OCI-LY3 (cell line): ENCODE measurements around the gene CA10.

ENCODE experiments used
- H2AFZ ChIP-seq: fragments of 200-600, 300-600 bp; shearing (Covaris generic); 2 replicates; pipeline ENCODE4 v1.6.0; 2014; ENCODE audit warnings: antibody characterized with exemption, low read depth, low read length
- H3K27ac ChIP-seq: fragments of 200-600, 300-600 bp; sonication (generic); 2 replicates; pipeline ENCODE4 v1.5.1; 2014; ENCODE audit warnings: mild to moderate bottlenecking, low read length, moderate library complexity, mixed read lengths
- H3K27me3 ChIP-seq: fragments of 200-600, 300-600 bp; sonication (generic); 2 replicates; pipeline ENCODE4 v1.6.1; 2014; ENCODE audit warnings: low read depth, low read length, mixed read lengths
- H3K36me3 ChIP-seq: fragments of 200-600, 300-600 bp; sonication (generic); replicated peaks from 2 replicates; pipeline ENCODE3; 2014; ENCODE audit warnings: low read depth, low read length, mixed read lengths
- H3K4me1 ChIP-seq: fragments of 300-600, 200-600 bp; sonication (generic); 2 replicates; pipeline ENCODE4 v1.6.1; 2014; ENCODE audit warnings: low read length, mixed read lengths
- H3K4me2 ChIP-seq: fragments of 200-600, 300-600 bp; sonication (generic); 2 replicates; pipeline ENCODE4 v1.6.1; 2014; ENCODE audit warnings: low read length, mixed read lengths
- H3K4me3 ChIP-seq: fragments of 300-600, 200-600 bp; sonication (generic); 2 replicates; pipeline ENCODE4 v1.5.1; 2014; ENCODE audit warnings: antibody characterized with exemption, mild to moderate bottlenecking, low read length, moderate library complexity
- H3K79me2 ChIP-seq: fragments of 300-600, 200-600 bp; shearing (Covaris generic); 2 replicates; pipeline ENCODE4 v1.6.1; 2014; ENCODE audit warnings: mild to moderate bottlenecking, low read length, mixed read lengths
- H3K9ac ChIP-seq: fragments of 300-600, 200-600 bp; shearing (Covaris generic); 2 replicates; pipeline ENCODE4 v1.6.0; 2014; ENCODE audit warnings: mild to moderate bottlenecking, low read length, moderate library complexity
- H3K9me3 ChIP-seq: fragments of 200-600, 300-600 bp; shearing (Covaris generic); 2 replicates; pipeline ENCODE4 v1.6.1; 2014; ENCODE audit warnings: low read length, mixed read lengths; ENCODE audit not compliant: insufficient read depth
- H4K20me1 ChIP-seq: fragments of 200-600, 300-600 bp; sonication (generic); 2 replicates; pipeline ENCODE4 v1.6.1; 2016; ENCODE audit warnings: low read length, mixed read lengths; ENCODE audit not compliant: insufficient read depth
- CTCF ChIP-seq: fragments of 200-600, 300-600 bp; sonication (generic); IDR thresholded peaks from 2 replicates; pipeline ENCODE4 v1.5.1; 2014; ENCODE audit warnings: antibody characterized with exemption, low read length, low read depth
- EZH2phosphoT487 ChIP-seq: fragments of 200-600 bp; shearing (Covaris generic); IDR thresholded peaks from 2 replicates; pipeline ENCODE4 v1.6.1; 2018; ENCODE audit warnings: antibody characterized with exemption, mixed run types, low read depth

The CA10 gene

GRCh38 chr17:51647067-51647466, 511.4 kb downstream of the CA10 start:
- no peak overlapping the region for H3K9ac ChIP-seq
- H2AFZ ChIP-seq, result no peak overlapping the region
- no peak overlapping the region for H3K4me2 ChIP-seq
- H3K9me3 ChIP-seq, result no peaks in the 10 kb centered on the region
- no peak overlapping the region for H3K4me3 ChIP-seq
- no peaks in the 10 kb centered on the region for H4K20me1 ChIP-seq
- no peak overlapping the region for H3K27ac ChIP-seq
- no peaks in the 10 kb centered on the region for H3K4me1 ChIP-seq
- no peaks in the 10 kb centered on the region for H3K79me2 ChIP-seq
- H3K27me3 ChIP-seq, result peaks cover 29% of the 10 kb centered on the region
- no peak for TF ChIP-seq EZH2phosphoT487
- TF ChIP-seq CTCF, result no peak
- H3K36me3 ChIP-seq, result no peaks in the 10 kb centered on the region

GRCh38 chr17:51646539-51646938, 512.0 kb downstream of the CA10 start:
- Histone ChIP-seq H3K4me2 (no peak overlapping the region), H3K4me3 (no peak overlapping the region), H3K4me1 (no peaks in the 10 kb centered on the region), H3K27me3 (peaks cover 34% of the 10 kb centered on the region), H3K9ac (no peak overlapping the region), H3K27ac (no peak overlapping the region), H4K20me1 (no peaks in the 10 kb centered on the region), H3K36me3 (no peaks in the 10 kb centered on the region), H3K79me2 (no peaks in the 10 kb centered on the region), H2AFZ (no peak overlapping the region), H3K9me3 (no peaks in the 10 kb centered on the region)
- TF ChIP-seq CTCF, result no peak

- Histone ChIP-seq H3K27ac (no peak overlapping the region), H3K4me3 (no peak overlapping the region), H3K36me3 (no peaks in the 10 kb centered on the region), H3K79me2 (no peaks in the 10 kb centered on the region), H2AFZ (no peak overlapping the region), H4K20me1 (no peaks in the 10 kb centered on the region), H3K4me2 (no peak overlapping the region), H3K27me3 (peaks cover 26% of the 10 kb centered on the region), H3K9me3 (no peaks in the 10 kb centered on the region), H3K9ac (no peak overlapping the region), H3K4me1 (no peaks in the 10 kb centered on the region)
- TF ChIP-seq CTCF, result no peak
These were observed 513.5 kb downstream of the CA10 start for GRCh38 chr17:51645056-51645455.

- no peak overlapping the region for H3K4me3 ChIP-seq
- no peaks in the 10 kb centered on the region for H3K9me3 ChIP-seq
- no peaks in the 10 kb centered on the region for H4K20me1 ChIP-seq
- H3K27me3 ChIP-seq, result peaks cover 26% of the 10 kb centered on the region
- H2AFZ ChIP-seq, result no peak overlapping the region
- H3K4me1 ChIP-seq, result no peaks in the 10 kb centered on the region
- no peak overlapping the region for H3K4me2 ChIP-seq
- TF ChIP-seq CTCF (no peak), EZH2phosphoT487 (no peak)
- no peaks in the 10 kb centered on the region for H3K79me2 ChIP-seq
- H3K9ac ChIP-seq, result no peak overlapping the region
- H3K36me3 ChIP-seq, result no peaks in the 10 kb centered on the region
- H3K27ac ChIP-seq, result no peak overlapping the region
These were observed 514.6 kb downstream of the CA10 start for GRCh38 chr17:51643702-51644490.
